Gastroesophageal sphincter (tissue), 4 donors: ENCODE measurements around the gene CPVL. TPM values are rescaled to one million over a fixed set of nuclear protein-coding genes. Genes with fewer than 3 reads are reported as not detected.

Experiments used
- ATAC-seq: fragments of 150-250 bp; one replicate; pipeline ENCODE4 v1.9.1; 2016; ENCODE audit warnings: mild to moderate bottlenecking, moderate library complexity
- H3K27ac ChIP-seq, 4 donors: fragments of 200-600 bp; sonication (generic) in 3 of 4; 1 replicate in 3 of 4; 2 replicates in 1 of 4; pipeline ENCODE4 v1.5.1; 2016 to 2019
- H3K27me3 ChIP-seq: fragments of 200-600 bp; sonication (generic); one replicate; pipeline ENCODE4 v1.5.1; 2019
- H3K36me3 ChIP-seq, 2 donors: fragments of 200-600 bp; sonication (generic); one replicate each; pipeline ENCODE4 v1.5.1; 2019; ENCODE audit warnings: control low read depth in 1 of 2
- H3K4me1 ChIP-seq, 3 donors: fragments of 200-600 bp; sonication (generic); 1 replicate in 2 of 3; 2 replicates in 1 of 3; pipeline ENCODE4 v1.5.1; 2016 to 2019; ENCODE audit warnings: control low read depth in 2 of 3
- H3K4me3 ChIP-seq, 2 donors: fragments of 200-600 bp; sonication (generic); one replicate each; pipeline ENCODE4 v1.5.1; 2019; ENCODE audit warnings: mild to moderate bottlenecking in 1 of 2, moderate library complexity in 1 of 2
- H3K9me3 ChIP-seq, 3 donors: fragments of 200-600 bp; sonication (generic); one replicate each; pipeline ENCODE4 v1.5.1; 2017 to 2019; ENCODE audit warnings: control low read depth in 2 of 3
- EP300 ChIP-seq: sonication (generic); formaldehyde crosslinking; IDR thresholded peaks from one replicate; pipeline ENCODE4 v1.6.1; 2017; ENCODE audit warnings: antibody characterized with exemption, mild to moderate bottlenecking
- POLR2A ChIP-seq, 2 donors: fragments of 450-650 bp; IDR thresholded peaks; one replicate each; pipeline ENCODE4 v1.6.1; 2017; ENCODE audit warnings: antibody characterized with exemption in 2 of 2, mild to moderate bottlenecking in 2 of 2, moderate library complexity in 1 of 2
- POLR2AphosphoS5 ChIP-seq: sonication (generic); formaldehyde crosslinking; IDR thresholded peaks from one replicate; pipeline ENCODE4 v1.6.1; 2017; ENCODE audit warnings: antibody characterized with exemption
- WGBS, 2 donors: methylation state at CpG; one replicate each; pipeline ENCODE4 v1.1.5; 2018; ENCODE audit warnings: low coverage in 1 of 2; 5-methylcytosine and 5-hydroxymethylcytosine counted together
- total RNA-seq, 4 donors: library from RNA; depleted of rRNA; stranded (reverse); fragments of >200 nt; gene quantifications; one replicate each; pipeline ENCODE4 v1.1.0, GENCODE V29; 2016
- TF ChIP-seq, protein P1 (sequence below), 4 experiments: fragments of 200-600 bp in 2 of 4; fragments of 450-650 bp in 2 of 4; sonication (generic) in 1 of 4; IDR thresholded peaks; one replicate each; pipeline ENCODE4 v1.5.1; 2017 to 2019; ENCODE audit warnings: antibody characterized with exemption in 4 of 4, mild to moderate bottlenecking in 2 of 4, moderate library complexity in 2 of 4

CPVL gene
- total RNA-seq, 4 donors from 2014 or later: 4.8 to 24.6 (median 15.1) TPM

DNA sequence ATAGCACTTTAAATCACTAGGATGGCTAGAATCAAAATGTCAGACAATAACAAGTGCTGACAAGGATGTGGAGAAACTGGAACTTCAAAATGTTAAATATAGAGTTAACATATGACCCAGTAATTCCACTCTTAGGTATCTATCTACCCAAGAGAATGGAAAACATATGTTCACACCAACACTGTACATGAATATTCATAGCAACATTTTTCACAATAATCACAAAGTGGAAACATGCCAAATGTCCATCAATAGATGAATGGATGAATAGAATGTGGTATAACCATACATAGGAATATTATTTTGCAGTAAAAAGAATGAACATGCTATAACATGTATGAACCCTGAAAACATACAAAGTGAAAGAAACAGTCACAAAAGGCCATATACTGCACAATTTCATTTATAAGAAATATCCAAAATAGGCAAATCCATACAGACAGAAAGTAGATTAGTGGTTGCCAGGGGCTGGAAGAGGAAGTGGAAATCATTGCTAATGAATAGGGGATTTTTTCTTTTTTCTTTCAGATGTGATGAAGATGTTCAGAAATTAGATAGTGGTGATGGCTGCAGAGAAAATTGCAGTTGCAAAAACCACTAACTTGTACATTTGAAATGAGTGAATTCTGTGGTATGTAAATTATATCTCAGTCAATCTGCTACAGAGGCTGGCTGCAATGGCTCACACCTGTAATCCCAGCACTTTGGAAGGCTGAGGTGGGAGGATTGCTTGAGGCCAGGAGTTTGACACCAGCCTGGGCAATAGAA is 93.0 kb downstream of the CPVL start:
- no peaks in the 10 kb centered on the region for H3K4me1 ChIP-seq
- TF ChIP-seq EP300 (no peak), POLR2AphosphoS5 (no peak), POLR2A (IDR thresholded peaks at IDR 0.05) (no peak)
- TF ChIP-seq, protein P1, sequence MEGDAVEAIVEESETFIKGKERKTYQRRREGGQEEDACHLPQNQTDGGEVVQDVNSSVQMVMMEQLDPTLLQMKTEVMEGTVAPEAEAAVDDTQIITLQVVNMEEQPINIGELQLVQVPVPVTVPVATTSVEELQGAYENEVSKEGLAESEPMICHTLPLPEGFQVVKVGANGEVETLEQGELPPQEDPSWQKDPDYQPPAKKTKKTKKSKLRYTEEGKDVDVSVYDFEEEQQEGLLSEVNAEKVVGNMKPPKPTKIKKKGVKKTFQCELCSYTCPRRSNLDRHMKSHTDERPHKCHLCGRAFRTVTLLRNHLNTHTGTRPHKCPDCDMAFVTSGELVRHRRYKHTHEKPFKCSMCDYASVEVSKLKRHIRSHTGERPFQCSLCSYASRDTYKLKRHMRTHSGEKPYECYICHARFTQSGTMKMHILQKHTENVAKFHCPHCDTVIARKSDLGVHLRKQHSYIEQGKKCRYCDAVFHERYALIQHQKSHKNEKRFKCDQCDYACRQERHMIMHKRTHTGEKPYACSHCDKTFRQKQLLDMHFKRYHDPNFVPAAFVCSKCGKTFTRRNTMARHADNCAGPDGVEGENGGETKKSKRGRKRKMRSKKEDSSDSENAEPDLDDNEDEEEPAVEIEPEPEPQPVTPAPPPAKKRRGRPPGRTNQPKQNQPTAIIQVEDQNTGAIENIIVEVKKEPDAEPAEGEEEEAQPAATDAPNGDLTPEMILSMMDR (IDR thresholded peaks at IDR 0.05): no peak
- H3K27ac ChIP-seq: no peak overlapping the region
- H3K36me3 ChIP-seq: no peaks in the 10 kb centered on the region
- no peak overlapping the region for H3K4me3 ChIP-seq
- H3K9me3 ChIP-seq: peaks cover 0 to 4% (median 0%) of the 10 kb centered on the region in 3 donors
- ATAC-seq: no peak
- no peaks in the 10 kb centered on the region for H3K27me3 ChIP-seq

DNA sequence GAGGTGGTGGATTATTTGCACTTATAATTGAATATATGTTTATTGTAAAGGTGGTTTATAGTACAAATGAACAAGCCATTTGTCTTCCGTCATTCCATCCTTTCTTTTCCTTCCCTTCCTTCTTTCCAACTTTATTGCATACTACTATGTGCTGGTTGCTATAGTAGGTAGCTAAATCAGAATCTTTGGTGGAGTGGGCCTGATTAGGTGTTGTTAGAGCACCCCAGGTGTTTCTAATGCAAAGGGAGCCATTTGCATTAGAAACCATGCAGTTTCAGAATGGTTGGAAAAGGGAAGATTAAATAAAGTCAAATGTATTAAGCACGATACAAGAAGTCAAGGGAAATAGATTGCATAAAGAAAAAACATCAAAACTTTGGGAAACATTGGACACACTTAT is 99.4 kb downstream of the CPVL start:
- H3K27ac ChIP-seq: no peak overlapping the region
- H3K4me1 ChIP-seq: no peaks in the 10 kb centered on the region
- TF ChIP-seq POLR2AphosphoS5 (no peak), EP300 (no peak), POLR2A (IDR thresholded peaks at IDR 0.05) (no peak)
- TF ChIP-seq, protein P1 (IDR thresholded peaks at IDR 0.05): no peak
- WGBS, 2 donors: 87 to 100% methylated on average over 1 to 2 of the region's 2 CpGs
- H3K27me3 ChIP-seq: no peaks in the 10 kb centered on the region
- H3K36me3 ChIP-seq: no peaks in the 10 kb centered on the region
- ATAC-seq: no peak
- no peak overlapping the region for H3K4me3 ChIP-seq
- H3K9me3 ChIP-seq: peaks cover 0 to 5% (median 0%) of the 10 kb centered on the region in 3 donors

DNA sequence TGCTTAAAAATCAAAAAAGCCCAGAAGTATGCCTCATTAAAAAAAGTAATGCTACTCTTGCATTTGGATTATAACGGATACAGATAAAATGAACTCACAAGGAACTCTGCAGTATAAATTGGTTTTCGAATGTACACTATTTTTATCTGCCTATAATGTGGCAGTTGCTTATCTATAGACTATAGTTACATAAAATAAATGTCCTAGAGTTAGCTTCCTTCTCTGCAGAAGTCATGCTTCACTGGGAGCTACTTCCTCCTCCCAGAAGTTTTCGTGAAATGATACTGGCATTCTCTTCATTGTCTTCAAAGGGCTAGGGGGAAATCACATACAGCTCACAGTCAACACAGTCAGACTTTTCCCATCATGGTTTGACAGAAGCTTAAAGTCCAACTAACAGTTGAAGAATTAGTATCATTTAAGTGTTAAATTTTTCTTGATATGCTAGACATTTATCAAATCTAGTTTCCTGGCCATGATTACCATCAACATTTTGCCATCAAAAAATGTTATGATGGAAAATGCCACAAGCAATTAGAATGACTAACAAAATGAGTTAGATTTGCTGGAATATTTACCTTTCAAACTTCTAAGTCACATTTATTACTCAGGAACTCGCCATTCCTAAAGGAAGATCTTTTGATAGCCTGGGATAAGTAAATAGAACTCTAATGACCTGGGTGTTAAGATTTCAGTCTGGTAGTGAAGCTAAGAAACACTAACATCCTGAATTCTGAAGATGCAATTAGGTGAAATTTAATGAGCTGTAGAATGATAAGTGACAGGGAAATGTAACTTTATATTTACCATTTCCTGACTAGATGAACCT is 100.9 kb downstream of the CPVL start:
- 57 to 73% methylated on average over 3 to 4 of the region's 4 CpGs for WGBS, 2 donors
- H3K27me3 ChIP-seq: no peaks in the 10 kb centered on the region
- no peaks in the 10 kb centered on the region for H3K36me3 ChIP-seq
- ATAC-seq: no peak
- H3K27ac ChIP-seq: no peak overlapping the region
- peaks cover 0 to 4% (median 0%) of the 10 kb centered on the region in 3 donors for H3K4me1 ChIP-seq
- TF ChIP-seq POLR2A (IDR thresholded peaks at IDR 0.05) (no peak), POLR2AphosphoS5 (no peak), EP300 (no peak)
- TF ChIP-seq, protein P1 (IDR thresholded peaks at IDR 0.05): no peak
- H3K9me3 ChIP-seq: peaks cover 0 to 5% (median 0%) of the 10 kb centered on the region in 3 donors
- H3K4me3 ChIP-seq: no peak overlapping the region

DNA sequence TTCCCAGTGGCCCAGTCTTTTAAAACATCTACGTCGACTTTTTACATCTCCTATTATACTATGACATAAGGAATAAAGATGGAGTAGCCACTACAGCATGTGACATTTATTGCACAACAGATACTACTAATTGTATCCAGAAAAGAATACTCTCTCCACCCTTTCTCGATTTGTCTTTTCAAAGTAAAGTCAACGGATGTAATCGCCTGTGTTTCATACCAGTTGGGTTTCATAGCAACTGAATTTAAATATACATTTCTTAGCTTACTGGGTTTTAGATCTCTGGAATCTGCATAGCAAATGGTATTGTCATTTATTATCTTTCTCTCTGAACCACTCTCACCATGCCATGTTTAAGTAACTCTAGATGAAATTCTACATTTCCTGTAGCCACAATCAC is 101.8 kb downstream of the CPVL start:
- no peak for TF ChIP-seq EP300
- TF ChIP-seq POLR2A (IDR thresholded peaks at IDR 0.05): no peak
- TF ChIP-seq, protein P1 (IDR thresholded peaks at IDR 0.05): no peak
- no peak for TF ChIP-seq POLR2AphosphoS5
- no peak for ATAC-seq
- WGBS, 2 donors: 38 to 54% methylated on average over 5 of the region's 5 CpGs

More for the DNA sequence above, 101.8 kb downstream of the CPVL start:
- H3K27me3 ChIP-seq: no peaks in the 10 kb centered on the region
- H3K27ac ChIP-seq: no peak overlapping the region
- H3K9me3 ChIP-seq: peaks cover 0 to 5% (median 0%) of the 10 kb centered on the region in 3 donors
- H3K4me1 ChIP-seq: peaks cover 0 to 13% (median 7%) of the 10 kb centered on the region in 3 donors
- H3K4me3 ChIP-seq: no peak overlapping the region
- H3K36me3 ChIP-seq: no peaks in the 10 kb centered on the region
